BLaER1 treated with 17β-estradiol and CSF1 and Interleukin-3, amounts not matched to agents 10 nM and 100 nM (cell line): ENCODE measurements around the gene PIK3IP1.
A peak's percentile ranks its signal among the peaks of the same experiment; 100 is the strongest.

Experiments
- H3K27ac ChIP-seq, 11 experiments: shearing (Covaris generic); formaldehyde crosslinking; 2 replicates each; pipeline ENCODE4 v1.8.1; 2022
- H3K27me3 ChIP-seq, 11 experiments: shearing (Covaris generic); formaldehyde crosslinking; 2 replicates each; pipeline ENCODE4 v1.8.1; 2022
- H3K36me3 ChIP-seq, 11 experiments: shearing (Covaris generic); formaldehyde crosslinking; 2 replicates each; pipeline ENCODE4 v1.8.1; 2022
- H3K4me1 ChIP-seq, 10 experiments: shearing (Covaris generic); formaldehyde crosslinking; 2 replicates each; pipeline ENCODE4 v1.8.1; 2022
- H3K4me2 ChIP-seq, 11 experiments: shearing (Covaris generic); formaldehyde crosslinking; 2 replicates each; pipeline ENCODE4 v1.8.1; 2022
- H3K4me3 ChIP-seq, 10 experiments: shearing (Covaris generic); formaldehyde crosslinking; 2 replicates each; pipeline ENCODE4 v1.8.1; 2022
- H3K9ac ChIP-seq, 11 experiments: shearing (Covaris generic); formaldehyde crosslinking; 2 replicates each; pipeline ENCODE4 v1.8.1; 2022
- H3K9me3 ChIP-seq, 11 experiments: shearing (Covaris generic); formaldehyde crosslinking; replicated peaks in 1 of 11; 2 replicates each; pipeline ENCODE4 v1.8.1; 2022
- H4K20me1 ChIP-seq, 11 experiments: shearing (Covaris generic); formaldehyde crosslinking; 2 replicates each; pipeline ENCODE4 v1.8.1; 2022
- Cebpa-rat ChIP-seq, 11 experiments: shearing (Covaris generic); IDR thresholded peaks; 2 replicates each; pipeline ENCODE4 v1.8.1; 2022

PIK3IP1 gene

GRCh38 chr22:31292236-31292989 is at the start of gene PIK3IP1:
PIK3IP1 (minus strand) TSS chr22:31292488; CDS start chr22:31292344, 144 bp downstream.
- H3K27ac ChIP-seq, result peak within 1 kb of the TSS; percentile 83 to 99 (median 94)
- peak within 1 kb of the TSS; percentile 96 to 100 (median 99) for H3K4me2 ChIP-seq
- no peaks in the 10 kb centered on the region; a peak in 2 of 22 replicates for H3K27me3 ChIP-seq
- peaks cover 0 to 17% (median 0%) of the 10 kb centered on the region in 11 experiments; a peak in 3 of 22 replicates for H3K36me3 ChIP-seq
- H3K9ac ChIP-seq, result peak within 1 kb of the TSS; percentile 85 to 98 (median 87)
- no peak for TF ChIP-seq Cebpa-rat (IDR thresholded peaks at IDR 0.05)
- H3K9me3 ChIP-seq, result no peaks in the 10 kb centered on the region
- H4K20me1 ChIP-seq, result no peaks in the 10 kb centered on the region; a peak in 2 of 22 replicates
- peaks cover 60 to 86% (median 80%) of the 10 kb centered on the region in 10 experiments for H3K4me1 ChIP-seq
- peak within 1 kb of the TSS; percentile 60 to 80 (median 67) for H3K4me3 ChIP-seq

GRCh38 chr22:31341386-31342088 is 49.2 kb upstream of the PIK3IP1 start:
- TF ChIP-seq Cebpa-rat (IDR thresholded peaks at IDR 0.05), result no peak
- Histone ChIP-seq H4K20me1 (peaks cover 65 to 93% (median 92%) of the 10 kb centered on the region in 11 experiments; a peak in 21 of 22 replicates), H3K36me3 (peaks cover 59 to 87% (median 78%) of the 10 kb centered on the region in 11 experiments)

GRCh38 chr22:31340765-31341247 is 48.5 kb upstream of the PIK3IP1 start:
- H3K27ac ChIP-seq, result no peak overlapping the region
- H3K27me3 ChIP-seq, result no peaks in the 10 kb centered on the region
- H3K4me1 ChIP-seq, result peaks cover 51 to 73% (median 61%) of the 10 kb centered on the region in 10 experiments
- H3K9me3 ChIP-seq, result no peaks in the 10 kb centered on the region
- TF ChIP-seq Cebpa-rat (IDR thresholded peaks at IDR 0.05), result no peak
- no peak overlapping the region for H3K4me3 ChIP-seq
- peaks cover 65 to 94% (median 85%) of the 10 kb centered on the region in 11 experiments for H3K36me3 ChIP-seq
- peaks cover 67 to 100% (median 98%) of the 10 kb centered on the region in 11 experiments; a peak in 21 of 22 replicates for H4K20me1 ChIP-seq
- H3K9ac ChIP-seq, result peak overlapping the region in 7 of 11 experiments; percentile 6 to 98 (median 35); a peak in 7 of 22 replicates
- peak overlapping the region; percentile 95 to 100 (median 99); a peak in 20 of 22 replicates for H3K4me2 ChIP-seq

More at GRCh38 chr22:31341386-31342088, 49.2 kb upstream of the PIK3IP1 start:
- Histone ChIP-seq H3K27me3 (no peaks in the 10 kb centered on the region), H3K4me2 (peak overlapping the region; percentile 95 to 100 (median 99)), H3K27ac (peak overlapping the region in 1 of 11 experiments; percentile 6; a peak in 1 of 22 replicates), H3K4me3 (peak overlapping the region in 2 of 10 experiments; percentile 75 to 84; a peak in 2 of 20 replicates), H3K4me1 (peaks cover 50 to 71% (median 60%) of the 10 kb centered on the region in 10 experiments), H3K9ac (peak overlapping the region in 8 of 11 experiments; percentile 6 to 99 (median 94); a peak in 12 of 22 replicates), H3K9me3 (no peaks in the 10 kb centered on the region)

GRCh38 chr22:31340360-31340759 is 48.1 kb upstream of the PIK3IP1 start:
- H3K27ac ChIP-seq, result no peak overlapping the region
- H3K36me3 ChIP-seq, result peaks cover 70 to 99% (median 90%) of the 10 kb centered on the region in 11 experiments
- H3K27me3 ChIP-seq, result no peaks in the 10 kb centered on the region
- H3K4me2 ChIP-seq, result peak overlapping the region; percentile 12 to 100 (median 99); a peak in 15 of 22 replicates
- peak overlapping the region in 2 of 11 experiments; percentile 40 to 98; a peak in 2 of 22 replicates for H3K9ac ChIP-seq
- no peak for TF ChIP-seq Cebpa-rat (IDR thresholded peaks at IDR 0.05)
- H4K20me1 ChIP-seq, result peaks cover 72 to 100% (median 99%) of the 10 kb centered on the region in 11 experiments; a peak in 21 of 22 replicates
- peaks cover 56 to 78% (median 65%) of the 10 kb centered on the region in 10 experiments for H3K4me1 ChIP-seq
- no peak overlapping the region for H3K4me3 ChIP-seq
- no peaks in the 10 kb centered on the region for H3K9me3 ChIP-seq

GRCh38 chr22:31339148-31339832 is 47.0 kb upstream of the PIK3IP1 start:
- Histone ChIP-seq H4K20me1 (peaks cover 82 to 100% (median 99%) of the 10 kb centered on the region in 11 experiments; a peak in 21 of 22 replicates), H3K27me3 (no peaks in the 10 kb centered on the region), H3K36me3 (peaks cover 80 to 100% (median 97%) of the 10 kb centered on the region in 11 experiments), H3K4me2 (peak overlapping the region in 8 of 11 experiments; percentile 1 to 99 (median 14); a peak in 4 of 22 replicates), H3K9me3 (no peaks in the 10 kb centered on the region), H3K4me3 (no peak overlapping the region), H3K4me1 (peaks cover 52 to 78% (median 66%) of the 10 kb centered on the region in 10 experiments), H3K9ac (peak overlapping the region in 4 of 11 experiments; percentile 27 to 48 (median 33); a peak in 6 of 22 replicates), H3K27ac (no peak overlapping the region; a peak in 1 of 22 replicates)
- TF ChIP-seq Cebpa-rat (IDR thresholded peaks at IDR 0.05), result no peak

GRCh38 chr22:31337178-31337577 is 44.9 kb upstream of the PIK3IP1 start:
- Histone ChIP-seq H3K9ac (no peak overlapping the region), H4K20me1 (peaks cover 89 to 100% (median 99%) of the 10 kb centered on the region in 11 experiments; a peak in 21 of 22 replicates), H3K9me3 (no peaks in the 10 kb centered on the region), H3K27ac (no peak overlapping the region), H3K4me2 (no peak overlapping the region), H3K27me3 (no peaks in the 10 kb centered on the region), H3K4me1 (peaks cover 52 to 78% (median 66%) of the 10 kb centered on the region in 10 experiments), H3K4me3 (no peak overlapping the region), H3K36me3 (peaks cover 97 to 100% (median 99%) of the 10 kb centered on the region in 11 experiments)
- TF ChIP-seq Cebpa-rat (IDR thresholded peaks at IDR 0.05), result no peak

GRCh38 chr22:31334329-31334728 is 42.0 kb upstream of the PIK3IP1 start:
- H3K4me3 ChIP-seq, result no peak overlapping the region
- no peak overlapping the region for H3K27ac ChIP-seq
- H4K20me1 ChIP-seq, result peaks cover 61 to 99% (median 90%) of the 10 kb centered on the region in 11 experiments; a peak in 21 of 22 replicates
- peaks cover 30 to 72% (median 54%) of the 10 kb centered on the region in 10 experiments for H3K4me1 ChIP-seq
- H3K36me3 ChIP-seq, result peaks cover 97 to 100% (median 98%) of the 10 kb centered on the region in 11 experiments
- H3K27me3 ChIP-seq, result no peaks in the 10 kb centered on the region
- H3K9me3 ChIP-seq, result no peaks in the 10 kb centered on the region
- peak overlapping the region in 9 of 11 experiments; percentile 12 to 84 (median 68); a peak in 16 of 22 replicates for H3K4me2 ChIP-seq
- peak overlapping the region in 1 of 11 experiments; percentile 36; a peak in 2 of 22 replicates for H3K9ac ChIP-seq
- TF ChIP-seq Cebpa-rat (IDR thresholded peaks at IDR 0.05), result no peak

GRCh38 chr22:31333641-31334040 is 41.4 kb upstream of the PIK3IP1 start:
- Histone ChIP-seq H3K27ac (no peak overlapping the region), H3K4me3 (no peak overlapping the region), H3K36me3 (peaks cover 97 to 100% (median 98%) of the 10 kb centered on the region in 11 experiments), H3K9me3 (0 out of 22 replicates have a peak, but pooled peaks cover 0 to 4% (median 0%) of the 10 kb centered on the region in 11 experiments), H4K20me1 (peaks cover 55 to 99% (median 90%) of the 10 kb centered on the region in 11 experiments; a peak in 21 of 22 replicates), H3K9ac (peak overlapping the region in 1 of 11 experiments; percentile 36; a peak in 3 of 22 replicates), H3K4me1 (peaks cover 29 to 73% (median 56%) of the 10 kb centered on the region in 10 experiments), H3K4me2 (peak overlapping the region; percentile 8 to 84 (median 67); a peak in 19 of 22 replicates), H3K27me3 (no peaks in the 10 kb centered on the region)
- TF ChIP-seq Cebpa-rat (IDR thresholded peaks at IDR 0.05), result no peak
